HFF-Myc (cell line): Measurements from ENCODE around the gene CBX1.
"Not testable (repeated sequence)": the region's sequence is repeated elsewhere in the genome, so short reads cannot be mapped to it uniquely, and the experiment has no call there.

Experiments used
- DNase-seq: peaks from one replicate; pipeline ENCODE4 v3.0.0-alpha.2; 2011; ENCODE audit warnings: low read depth; ENCODE audit errors: extremely low read depth
- H3K4me3 ChIP-seq: replicated peaks from 2 replicates; pipeline ENCODE4 v1.5.1; 2011; ENCODE audit warnings: low read depth, mild to moderate bottlenecking, control low read depth, low read length
- TF ChIP-seq, protein P1 (sequence below): IDR thresholded peaks from 2 replicates; pipeline ENCODE4 v1.5.1; 2012; ENCODE audit warnings: mild to moderate bottlenecking, low read depth, low read length, control low read depth; ENCODE audit errors: missing control alignments

CBX1 gene

DNA sequence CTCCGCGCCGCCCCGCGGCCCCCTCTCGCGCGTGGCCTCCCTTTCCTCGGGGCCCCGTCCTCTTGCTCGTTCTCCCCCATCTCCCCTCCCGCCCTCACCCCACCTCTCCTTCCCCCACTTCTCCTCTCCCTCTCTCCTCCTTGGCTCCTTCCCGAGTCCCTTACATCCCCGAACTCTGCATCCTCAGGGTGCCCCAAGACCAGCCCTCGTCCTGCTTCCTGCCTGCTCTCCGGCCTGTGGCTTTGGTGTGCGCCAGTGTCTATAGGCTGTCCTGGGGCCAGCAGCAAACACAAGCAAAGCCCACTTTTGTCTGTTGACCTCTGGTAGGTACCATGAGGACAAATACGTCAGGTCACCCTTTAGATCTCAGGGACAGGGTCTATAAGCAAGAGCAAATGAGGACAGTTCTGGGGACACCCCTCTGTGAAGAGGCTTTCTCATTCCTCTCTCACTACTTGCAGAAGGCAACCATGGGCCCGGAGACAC is 63.4 kb downstream of the CBX1 start:
- TF ChIP-seq, protein P1, sequence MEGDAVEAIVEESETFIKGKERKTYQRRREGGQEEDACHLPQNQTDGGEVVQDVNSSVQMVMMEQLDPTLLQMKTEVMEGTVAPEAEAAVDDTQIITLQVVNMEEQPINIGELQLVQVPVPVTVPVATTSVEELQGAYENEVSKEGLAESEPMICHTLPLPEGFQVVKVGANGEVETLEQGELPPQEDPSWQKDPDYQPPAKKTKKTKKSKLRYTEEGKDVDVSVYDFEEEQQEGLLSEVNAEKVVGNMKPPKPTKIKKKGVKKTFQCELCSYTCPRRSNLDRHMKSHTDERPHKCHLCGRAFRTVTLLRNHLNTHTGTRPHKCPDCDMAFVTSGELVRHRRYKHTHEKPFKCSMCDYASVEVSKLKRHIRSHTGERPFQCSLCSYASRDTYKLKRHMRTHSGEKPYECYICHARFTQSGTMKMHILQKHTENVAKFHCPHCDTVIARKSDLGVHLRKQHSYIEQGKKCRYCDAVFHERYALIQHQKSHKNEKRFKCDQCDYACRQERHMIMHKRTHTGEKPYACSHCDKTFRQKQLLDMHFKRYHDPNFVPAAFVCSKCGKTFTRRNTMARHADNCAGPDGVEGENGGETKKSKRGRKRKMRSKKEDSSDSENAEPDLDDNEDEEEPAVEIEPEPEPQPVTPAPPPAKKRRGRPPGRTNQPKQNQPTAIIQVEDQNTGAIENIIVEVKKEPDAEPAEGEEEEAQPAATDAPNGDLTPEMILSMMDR, result no peak
- DNase-seq, result no peak
- H3K4me3 ChIP-seq, result peak overlapping the region; percentile 18

DNA sequence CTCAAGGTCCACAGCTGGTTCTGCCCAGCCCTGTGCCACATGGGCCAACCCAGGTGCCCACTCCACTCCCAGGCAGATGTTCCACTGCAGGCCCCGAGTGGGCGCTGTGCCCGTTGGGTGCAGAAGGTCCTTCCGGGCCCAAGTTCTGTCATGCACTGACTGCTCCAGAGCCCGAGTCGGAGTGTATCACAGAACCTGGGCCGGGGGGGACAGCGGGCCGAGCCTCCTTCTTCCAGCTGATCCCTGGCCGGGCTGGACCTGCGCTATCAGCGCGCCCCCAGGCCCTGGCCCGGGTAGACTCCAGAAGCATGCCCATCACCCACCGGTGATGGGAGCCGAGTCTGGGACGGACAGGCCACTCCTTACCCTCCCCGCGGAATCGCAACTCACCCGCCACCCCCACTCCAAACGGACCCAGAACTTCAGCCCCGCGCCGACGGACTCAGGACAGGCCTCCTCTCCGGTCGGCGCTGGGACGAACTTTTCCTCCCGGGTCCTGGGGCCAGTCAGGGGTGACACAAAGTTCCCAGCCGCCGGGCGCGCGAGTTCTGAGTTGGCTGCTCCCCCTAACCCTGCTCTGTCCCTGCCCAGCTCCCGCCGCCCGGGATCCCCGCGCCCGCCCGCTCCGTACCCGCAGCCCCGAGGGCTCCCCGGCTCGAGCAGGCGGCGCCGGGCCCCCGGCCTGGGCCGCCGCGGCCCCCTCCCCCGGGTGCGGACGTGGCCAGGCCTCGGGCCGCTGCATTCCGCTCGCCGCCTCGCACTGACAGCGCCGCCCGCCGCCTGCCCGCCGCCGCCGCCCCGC is 64.0 kb downstream of the CBX1 start, which contains the start of gene COPZ2:
Gene COPZ2 (minus strand): TSS at position 762 of the 802 bp plus-strand sequence. CDS start 20 bp downstream, at position 742.
- DNase-seq, result no peak
- H3K4me3 ChIP-seq, result peak within 1 kb of the TSS; percentile 46
- TF ChIP-seq, protein P1, result peak; percentile 51

DNA sequence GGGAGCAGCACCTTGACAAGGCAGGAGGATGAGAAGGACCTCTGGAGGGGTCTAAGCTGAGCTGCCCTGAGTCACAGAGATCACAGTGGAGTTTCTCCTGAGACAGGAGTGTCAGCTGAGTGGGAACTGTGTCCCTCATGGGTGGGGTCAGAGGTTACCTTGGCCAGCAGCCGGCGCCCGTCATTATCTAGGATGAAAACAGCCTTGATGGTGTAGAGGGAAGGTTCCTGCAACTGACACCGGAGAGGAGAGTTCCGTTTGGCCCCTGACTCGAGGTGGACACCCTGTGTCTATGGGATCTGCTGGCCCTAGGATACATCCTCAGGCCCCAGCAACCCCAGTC is 64.6 kb downstream of the CBX1 start:
- DNase-seq, result no peak
- peak overlapping the region; percentile 46 for H3K4me3 ChIP-seq
- TF ChIP-seq, protein P1, result no peak

DNA sequence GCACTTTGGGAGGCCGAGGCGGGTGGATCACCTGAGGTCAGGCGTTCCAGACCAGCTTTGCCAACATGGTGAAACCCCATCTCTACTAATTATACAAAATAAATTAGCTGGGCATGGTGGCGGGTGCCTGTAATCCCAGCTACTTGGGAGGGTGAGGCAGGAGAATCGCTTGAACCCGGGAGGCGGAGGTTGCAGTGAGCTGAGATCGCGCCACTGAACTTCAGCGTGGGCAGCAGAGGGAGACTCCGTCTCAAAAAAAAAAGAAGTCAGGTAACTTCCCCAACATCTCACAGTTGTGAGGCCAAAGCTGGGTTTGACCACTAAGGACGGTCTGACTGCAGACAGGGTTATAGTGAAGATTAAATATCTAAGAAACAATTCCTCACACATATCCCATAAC is 66.5 kb downstream of the CBX1 start:
- DNase-seq, H3K4me3 ChIP-seq: not testable (repeated sequence)

DNA sequence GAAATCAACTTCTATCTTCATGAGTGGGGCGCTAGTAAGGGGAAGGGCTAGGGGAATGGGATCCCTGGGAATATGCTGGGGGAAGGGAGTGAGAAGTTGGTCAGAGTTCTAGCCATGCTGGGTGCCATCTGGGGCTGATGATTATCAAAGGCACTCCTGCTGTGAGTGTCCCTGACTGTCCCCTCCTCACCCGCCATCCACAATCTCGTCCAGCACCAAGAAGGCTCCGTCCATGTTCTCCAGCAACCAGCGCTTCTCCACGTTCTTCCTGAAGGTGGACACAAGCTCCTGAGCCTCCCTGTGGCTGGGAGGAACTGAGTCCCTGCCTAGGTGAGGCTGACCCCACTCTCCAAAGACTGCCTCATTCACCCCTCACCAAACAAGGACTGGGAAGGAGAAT is 69.3 kb downstream of the CBX1 start:
- TF ChIP-seq, protein P1, result no peak
- no peak overlapping the region for H3K4me3 ChIP-seq
- no peak for DNase-seq

DNA sequence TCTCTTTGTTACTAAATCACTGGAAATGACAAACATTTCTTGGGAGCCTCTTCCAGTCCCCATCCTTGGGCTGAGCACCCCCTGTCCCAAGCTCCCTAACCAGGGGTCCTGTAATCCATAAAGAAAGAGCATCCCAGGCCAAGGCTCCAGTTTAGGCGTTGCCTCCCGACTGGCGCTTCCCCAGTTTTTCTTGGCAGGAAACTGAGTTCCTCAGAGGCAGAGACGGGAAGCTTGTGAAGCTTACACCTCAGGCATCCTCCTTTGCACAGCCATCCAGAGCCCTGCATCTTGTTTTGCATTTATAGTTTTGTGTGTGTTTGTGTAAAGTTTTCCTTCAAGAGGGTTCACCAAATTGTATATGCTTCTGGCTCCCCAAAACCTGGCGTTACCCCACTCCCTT is 70.7 kb downstream of the CBX1 start:
- DNase-seq, result no peak
- H3K4me3 ChIP-seq, result no peak overlapping the region
- TF ChIP-seq, protein P1, result no peak

DNA sequence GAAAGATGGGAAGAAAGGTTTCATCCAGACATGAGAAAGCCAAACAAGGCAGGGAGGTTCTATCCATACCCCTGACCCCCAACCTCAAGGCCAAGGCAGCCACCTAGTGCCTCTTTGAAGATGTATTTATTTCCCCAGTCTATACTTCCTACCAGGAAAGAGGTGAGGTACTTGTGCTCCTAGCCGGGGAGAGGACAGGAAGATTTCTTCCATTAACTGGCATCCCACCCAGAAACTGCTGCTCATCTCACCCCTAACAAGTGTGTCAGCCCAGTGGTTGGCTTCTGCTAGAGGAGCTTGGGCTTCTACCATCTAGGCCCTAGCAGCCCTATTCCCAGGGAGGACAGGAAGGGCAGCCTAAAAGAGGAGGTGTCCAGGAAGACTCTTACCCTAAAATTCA is 72.5 kb downstream of the CBX1 start:
- no peak for DNase-seq
- no peak overlapping the region for H3K4me3 ChIP-seq
- TF ChIP-seq, protein P1, result no peak
